Neural cell (in vitro differentiated cells): Measurements from ENCODE around the gene GBP5.

Source experiments
- CTCF ChIP-seq: fragments of 450-650 bp; IDR thresholded peaks from 2 replicates; pipeline ENCODE4 v1.5.1; 2014; ENCODE audit warnings: antibody characterized with exemption, mild to moderate bottlenecking, moderate library complexity; ENCODE audit not compliant: poor library complexity, severe bottlenecking
- EZH2 ChIP-seq: fragments of 200-600, 300-800 bp; shearing (Covaris generic), sonication (generic); IDR thresholded peaks from 2 replicates; pipeline ENCODE4 v1.6.1; 2014; ENCODE audit warnings: antibody characterized with exemption, low read length, borderline replicate concordance, mild to moderate bottlenecking; ENCODE audit not compliant: insufficient read depth, poor library complexity, severe bottlenecking
- POLR2AphosphoS5 ChIP-seq: IDR thresholded peaks from 2 replicates; pipeline ENCODE4 v1.6.1; 2012
- RAD21 ChIP-seq: fragments of 450-650 bp; conservative IDR thresholded peaks from 2 replicates; pipeline ENCODE4 v1.6.1; 2014; ENCODE audit warnings: antibody characterized with exemption, mild to moderate bottlenecking, moderate library complexity
- REST ChIP-seq: IDR thresholded peaks from 2 replicates; pipeline ENCODE4 v1.6.1; 2012; ENCODE audit warnings: borderline replicate concordance
- SMC3 ChIP-seq: fragments of 450-650 bp; conservative IDR thresholded peaks from 2 replicates; pipeline ENCODE4 v1.6.1; 2014; ENCODE audit warnings: antibody characterized with exemption, mild to moderate bottlenecking, moderate library complexity; ENCODE audit not compliant: poor library complexity
- TAF1 ChIP-seq: IDR thresholded peaks from 2 replicates; pipeline ENCODE4 v1.6.1; 2012; ENCODE audit warnings: low read depth

GRCh38 chr1:89302697-89303332 is 30.2 kb upstream of the GBP5 start:
- no peak for TF ChIP-seq CTCF
- TF ChIP-seq POLR2AphosphoS5 = no peak
- TF ChIP-seq RAD21 = no peak
- TF ChIP-seq TAF1 = no peak
- TF ChIP-seq SMC3 = no peak
- TF ChIP-seq REST = no peak
- TF ChIP-seq EZH2 = no peak
